ENCODE data around the gene EYA4.

Gene EYA4

DNA sequence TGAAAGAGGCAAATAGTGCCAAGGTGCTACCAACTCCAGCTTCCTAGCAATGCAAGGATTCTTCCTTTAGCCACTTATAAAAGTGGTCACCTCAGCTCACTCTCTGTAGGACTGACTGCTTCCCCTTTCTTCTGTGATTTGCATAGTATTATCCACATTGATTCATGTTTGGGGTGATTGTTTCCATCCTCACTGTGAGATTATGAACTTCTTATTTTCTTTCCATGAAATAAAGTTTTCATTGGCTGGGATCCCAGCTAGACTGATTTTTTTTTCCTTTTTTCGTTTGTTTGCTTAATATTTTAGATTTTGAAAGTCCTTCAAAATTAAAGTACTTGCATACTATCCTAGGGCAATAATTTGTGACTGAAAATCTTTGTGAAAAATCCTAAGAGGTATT, 50.5 kb downstream of the EYA4 start:
- Histone ChIP-seq H3K4me2 (ENCODE audit: low read length) (no peak overlapping the region), H3K36me3 (ENCODE audit: insufficient read depth, low read length) (no peaks in the 10 kb centered on the region), H3K4me1 (ENCODE audit: insufficient read depth, low read length, severe bottlenecking) (no peaks in the 10 kb centered on the region), H3K9ac (ENCODE audit: low read length) (no peak overlapping the region), H3K9me2 (ENCODE audit: low read depth, low read length) (no peaks in the 10 kb centered on the region), H2AFZ (ENCODE audit: low read length) (no peak overlapping the region), H3K27me3 (ENCODE audit: insufficient read depth, low read length) (no peaks in the 10 kb centered on the region), H3F3A (ENCODE audit: insufficient read depth, low read length) (no peaks in the 10 kb centered on the region), H4K20me1 (ENCODE audit: insufficient read depth, low read length) (no peaks in the 10 kb centered on the region), H3K27ac (ENCODE audit: low read depth, low read length, poor library complexity, severe bottlenecking) (no peak overlapping the region), H3K79me2 (ENCODE audit: insufficient read depth, low read length) (no peaks in the 10 kb centered on the region), H3K9me3 (ENCODE audit: low read length) (no peaks in the 10 kb centered on the region), H3K4me3 (ENCODE audit: low read depth, low read length, poor library complexity, severe bottlenecking) (no peak overlapping the region)
- no peak for TF ChIP-seq EZH2 (IDR thresholded peaks at IDR 0.05; ENCODE audit: borderline replicate concordance, low read length)
- TF ChIP-seq, protein P1, sequence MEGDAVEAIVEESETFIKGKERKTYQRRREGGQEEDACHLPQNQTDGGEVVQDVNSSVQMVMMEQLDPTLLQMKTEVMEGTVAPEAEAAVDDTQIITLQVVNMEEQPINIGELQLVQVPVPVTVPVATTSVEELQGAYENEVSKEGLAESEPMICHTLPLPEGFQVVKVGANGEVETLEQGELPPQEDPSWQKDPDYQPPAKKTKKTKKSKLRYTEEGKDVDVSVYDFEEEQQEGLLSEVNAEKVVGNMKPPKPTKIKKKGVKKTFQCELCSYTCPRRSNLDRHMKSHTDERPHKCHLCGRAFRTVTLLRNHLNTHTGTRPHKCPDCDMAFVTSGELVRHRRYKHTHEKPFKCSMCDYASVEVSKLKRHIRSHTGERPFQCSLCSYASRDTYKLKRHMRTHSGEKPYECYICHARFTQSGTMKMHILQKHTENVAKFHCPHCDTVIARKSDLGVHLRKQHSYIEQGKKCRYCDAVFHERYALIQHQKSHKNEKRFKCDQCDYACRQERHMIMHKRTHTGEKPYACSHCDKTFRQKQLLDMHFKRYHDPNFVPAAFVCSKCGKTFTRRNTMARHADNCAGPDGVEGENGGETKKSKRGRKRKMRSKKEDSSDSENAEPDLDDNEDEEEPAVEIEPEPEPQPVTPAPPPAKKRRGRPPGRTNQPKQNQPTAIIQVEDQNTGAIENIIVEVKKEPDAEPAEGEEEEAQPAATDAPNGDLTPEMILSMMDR (IDR thresholded peaks at IDR 0.05; ENCODE audit: low read length) = no peak

DNA sequence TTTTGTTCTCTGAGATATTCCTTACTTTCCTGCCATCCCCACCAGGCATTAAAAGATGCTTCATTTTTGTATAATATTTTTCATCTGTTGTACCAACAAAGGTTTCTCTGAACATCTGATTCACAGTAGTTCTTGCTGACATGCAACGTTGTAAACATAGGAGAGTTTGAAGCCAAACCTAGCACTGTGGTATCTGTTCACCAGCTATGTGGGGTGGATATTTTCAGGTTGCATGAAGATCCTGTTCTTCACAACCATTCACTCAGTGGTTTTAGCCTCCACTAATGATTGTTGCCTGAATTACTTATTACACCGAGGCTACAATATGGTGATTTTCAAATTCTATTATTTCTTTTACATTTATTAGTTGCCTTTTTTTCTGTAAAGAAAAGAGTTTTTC, 56.5 kb downstream of the EYA4 start:
- H3F3A ChIP-seq (ENCODE audit: insufficient read depth, low read length) = no peaks in the 10 kb centered on the region
- no peaks in the 10 kb centered on the region for H4K20me1 ChIP-seq (ENCODE audit: insufficient read depth, low read length)
- no peak overlapping the region for H3K4me3 ChIP-seq (ENCODE audit: low read depth, low read length, poor library complexity, severe bottlenecking)
- no peak overlapping the region for H3K9ac ChIP-seq (ENCODE audit: low read length)
- H3K4me1 ChIP-seq (ENCODE audit: insufficient read depth, low read length, severe bottlenecking) = no peaks in the 10 kb centered on the region
- no peaks in the 10 kb centered on the region for H3K27me3 ChIP-seq (ENCODE audit: insufficient read depth, low read length)
- TF ChIP-seq, protein P1 (IDR thresholded peaks at IDR 0.05; ENCODE audit: low read length) = no peak
- no peak for TF ChIP-seq EZH2 (IDR thresholded peaks at IDR 0.05; ENCODE audit: borderline replicate concordance, low read length)
- H3K4me2 ChIP-seq (ENCODE audit: low read length) = no peak overlapping the region
- H3K27ac ChIP-seq (ENCODE audit: low read depth, low read length, poor library complexity, severe bottlenecking) = no peak overlapping the region
- no peaks in the 10 kb centered on the region for H3K9me2 ChIP-seq (ENCODE audit: low read depth, low read length)
- H2AFZ ChIP-seq (ENCODE audit: low read length) = no peak overlapping the region
- no peaks in the 10 kb centered on the region for H3K9me3 ChIP-seq (ENCODE audit: low read length)
- no peaks in the 10 kb centered on the region for H3K36me3 ChIP-seq (ENCODE audit: insufficient read depth, low read length)
- H3K79me2 ChIP-seq (ENCODE audit: insufficient read depth, low read length) = no peaks in the 10 kb centered on the region

DNA sequence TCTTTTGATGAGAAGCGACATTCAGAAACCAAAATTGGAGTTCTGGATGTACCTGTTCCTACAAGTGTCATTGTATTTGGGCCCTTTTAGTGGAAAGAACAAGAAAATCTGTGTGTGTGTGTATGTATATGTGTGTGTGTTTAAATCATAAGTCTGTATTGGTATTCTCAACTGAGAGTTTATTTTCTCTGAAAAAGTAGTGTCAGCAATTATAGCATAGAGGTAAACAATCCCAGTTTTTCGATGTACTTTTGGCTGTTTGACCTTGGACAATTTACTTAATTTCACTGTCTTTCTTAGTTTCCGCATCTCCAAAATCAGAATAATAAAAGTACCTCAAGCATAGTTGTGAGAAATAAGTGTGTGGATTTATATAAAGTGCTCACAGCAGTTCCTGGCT, 57.2 kb downstream of the EYA4 start:
- Histone ChIP-seq H3K9me3 (ENCODE audit: low read length) (no peaks in the 10 kb centered on the region), H3K9ac (ENCODE audit: low read length) (no peak overlapping the region), H3K9me2 (ENCODE audit: low read depth, low read length) (no peaks in the 10 kb centered on the region), H3K27ac (ENCODE audit: low read depth, low read length, poor library complexity, severe bottlenecking) (no peak overlapping the region), H3K4me3 (ENCODE audit: low read depth, low read length, poor library complexity, severe bottlenecking) (no peak overlapping the region), H4K20me1 (ENCODE audit: insufficient read depth, low read length) (no peaks in the 10 kb centered on the region), H3K4me2 (ENCODE audit: low read length) (no peak overlapping the region), H3K79me2 (ENCODE audit: insufficient read depth, low read length) (no peaks in the 10 kb centered on the region), H3F3A (ENCODE audit: insufficient read depth, low read length) (no peaks in the 10 kb centered on the region), H3K36me3 (ENCODE audit: insufficient read depth, low read length) (no peaks in the 10 kb centered on the region), H2AFZ (ENCODE audit: low read length) (no peak overlapping the region), H3K27me3 (ENCODE audit: insufficient read depth, low read length) (no peaks in the 10 kb centered on the region), H3K4me1 (ENCODE audit: insufficient read depth, low read length, severe bottlenecking) (no peaks in the 10 kb centered on the region)
- TF ChIP-seq, protein P1 (IDR thresholded peaks at IDR 0.05; ENCODE audit: low read length) = no peak
- no peak for TF ChIP-seq EZH2 (IDR thresholded peaks at IDR 0.05; ENCODE audit: borderline replicate concordance, low read length)
